Smooth muscle cell (in vitro differentiated cells): Measurements from ENCODE around the gene DPM1. TPM values are rescaled to one million over a fixed set of nuclear protein-coding genes. Genes with fewer than 3 reads are reported as not detected.

Experiments used
- DNase-seq: peaks from one replicate; lab custom pipeline; 2025; ENCODE audit not compliant: unreplicated experiment; lab: John Stamatoyannopoulos, UW
- H2AFZ ChIP-seq: fragments of 200-600 bp; sonication (generic); 2 replicates; pipeline ENCODE4 v1.6.0; 2016; ENCODE audit warnings: antibody characterized with exemption, low read depth, mild to moderate bottlenecking
- H3F3A ChIP-seq: fragments of 200-600 bp; sonication (generic); 2 replicates; pipeline ENCODE4 v1.6.0; 2017; ENCODE audit warnings: antibody characterized with exemption, low read depth
- H3K27ac ChIP-seq: fragments of 200-600 bp; sonication (generic); 2 replicates; pipeline ENCODE4 v1.5.1; 2016; ENCODE audit warnings: low read depth, mild to moderate bottlenecking
- H3K27me3 ChIP-seq: fragments of 200-600 bp; sonication (generic); 2 replicates; pipeline ENCODE4 v1.6.1; 2016; ENCODE audit warnings: low read depth, mild to moderate bottlenecking
- H3K36me3 ChIP-seq: fragments of 200-600 bp; sonication (generic); 2 replicates; pipeline ENCODE4 v1.5.1; 2016; ENCODE audit warnings: low read depth
- H3K4me1 ChIP-seq: fragments of 200-600 bp; sonication (generic); 2 replicates; pipeline ENCODE4 v1.5.1; 2016; ENCODE audit warnings: low read depth
- H3K4me2 ChIP-seq: fragments of 200-600 bp; sonication (generic); 2 replicates; pipeline ENCODE4 v1.6.0; 2016; ENCODE audit warnings: mild to moderate bottlenecking
- H3K4me3 ChIP-seq: fragments of 200-600 bp; sonication (generic); 2 replicates; pipeline ENCODE4 v1.5.1; 2016; ENCODE audit warnings: mild to moderate bottlenecking
- H3K79me2 ChIP-seq: fragments of 200-600 bp; sonication (generic); 2 replicates; pipeline ENCODE4 v1.6.0; 2016; ENCODE audit warnings: low read depth, mild to moderate bottlenecking
- H3K9ac ChIP-seq: fragments of 200-600 bp; sonication (generic); 2 replicates; pipeline ENCODE4 v1.6.0; 2016; ENCODE audit warnings: low read depth
- H3K9me3 ChIP-seq: fragments of 200-600 bp; sonication (generic); replicated peaks from 2 replicates; pipeline ENCODE4 v1.5.1; 2016; ENCODE audit warnings: low read depth
- H4K20me1 ChIP-seq: fragments of 200-600 bp; sonication (generic); 2 replicates; pipeline ENCODE4 v1.6.0; 2016; ENCODE audit warnings: low read depth
- CTCF ChIP-seq: fragments of 200-600 bp; sonication (generic); IDR thresholded peaks from 2 replicates; pipeline ENCODE4 v1.5.1; 2017; ENCODE audit warnings: borderline replicate concordance, mild to moderate bottlenecking, antibody characterized with exemption; ENCODE audit not compliant: insufficient read depth, poor library complexity, severe bottlenecking
- WGBS: methylation state at CpG from one replicate; pipeline ENCODE4 v1.1.7; 2016; ENCODE audit warnings: low lambda C conversion rate; 5-methylcytosine and 5-hydroxymethylcytosine counted together
- polyA plus RNA-seq: library from polyadenylated mRNA; unstranded; fragments of >200 nt; fragmentation: Nextera tagmentation; extraction: Ambion mirVana; gene quantifications from 2 replicates; pipeline ENCODE4 v1.2.1, GENCODE V29; 2016
- total RNA-seq: library from RNA; depleted of rRNA; stranded (reverse); fragments of >200 nt; gene quantifications from 2 replicates; pipeline ENCODE4 v1.2.3, GENCODE V29; 2014

The DPM1 gene
- total and polyA plus RNA-seq, 2 experiments from 2014 or later = 89.1 to 141 TPM

- no peak for DNase-seq
- H2AFZ ChIP-seq = no peak overlapping the region
- WGBS = 90% methylated on average over 8 of the region's 8 CpGs
These were observed 36.4 kb downstream of the DPM1 start for GRCh38 chr20:50921803-50922501.

GRCh38 chr20:50920997-50921396 lies 37.3 kb downstream of the DPM1 start:
- Histone ChIP-seq H3K27ac (peak overlapping the region; percentile 62), H3K79me2 (peaks cover 100% of the 10 kb centered on the region), H3K4me1 (peaks cover 20% of the 10 kb centered on the region), H3K9me3 (no peaks in the 10 kb centered on the region), H2AFZ (no peak overlapping the region), H3K36me3 (no peaks in the 10 kb centered on the region), H4K20me1 (peaks cover 100% of the 10 kb centered on the region), H3K4me2 (no peak overlapping the region), H3K4me3 (no peak overlapping the region), H3F3A (peaks cover 20% of the 10 kb centered on the region), H3K27me3 (no peaks in the 10 kb centered on the region), H3K9ac (peak overlapping the region; percentile 33)
- TF ChIP-seq CTCF = no peak
- DNase-seq = no peak

More at GRCh38 chr20:50921803-50922501, 36.4 kb downstream of the DPM1 start:
- Histone ChIP-seq H3K9ac (peak overlapping the region; percentile 33), H3K27ac (peak overlapping the region; percentile 62), H3K4me2 (no peak overlapping the region), H4K20me1 (peaks cover 100% of the 10 kb centered on the region), H3K27me3 (no peaks in the 10 kb centered on the region), H3K36me3 (no peaks in the 10 kb centered on the region), H3K4me1 (peaks cover 22% of the 10 kb centered on the region), H3K4me3 (no peak overlapping the region), H3K79me2 (peaks cover 100% of the 10 kb centered on the region), H3K9me3 (no peaks in the 10 kb centered on the region), H3F3A (peaks cover 20% of the 10 kb centered on the region)
- TF ChIP-seq CTCF = no peak

DNA sequence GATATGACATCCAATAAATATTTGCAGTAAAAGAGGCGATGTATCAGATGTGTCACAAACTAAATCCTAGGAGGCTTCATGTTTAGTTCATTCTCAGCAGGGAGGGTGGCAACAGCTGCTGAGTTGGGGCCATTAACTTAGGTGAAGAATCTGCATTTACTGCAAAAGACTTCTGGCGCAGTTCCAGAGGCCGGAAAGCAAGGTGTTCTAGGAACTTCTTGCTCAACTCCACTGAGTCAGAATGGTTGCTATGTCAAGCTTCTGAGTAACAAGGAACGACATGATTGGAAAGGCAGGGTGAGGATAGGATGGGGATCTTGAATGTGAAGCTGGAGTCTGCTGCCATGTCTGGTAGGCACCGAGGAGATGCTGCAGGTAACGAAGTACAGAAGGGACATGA lies 38.8 kb downstream of the DPM1 start:
- peaks cover 100% of the 10 kb centered on the region for H3K79me2 ChIP-seq
- 82% methylated on average over 6 of the region's 6 CpGs for WGBS
- H3K9me3 ChIP-seq = no peaks in the 10 kb centered on the region
- no peak overlapping the region for H2AFZ ChIP-seq
- no peak for DNase-seq
- no peak overlapping the region for H3K4me2 ChIP-seq
- peak overlapping the region; percentile 62 for H3K27ac ChIP-seq
- H3K4me1 ChIP-seq = peaks cover 24% of the 10 kb centered on the region
- TF ChIP-seq CTCF = no peak
- no peak overlapping the region for H3K4me3 ChIP-seq
- peaks cover 12% of the 10 kb centered on the region for H3F3A ChIP-seq
- H3K36me3 ChIP-seq = no peaks in the 10 kb centered on the region
- H3K27me3 ChIP-seq = no peaks in the 10 kb centered on the region
- H4K20me1 ChIP-seq = peaks cover 100% of the 10 kb centered on the region
- no peak overlapping the region for H3K9ac ChIP-seq

GRCh38 chr20:50918403-50918802 lies 39.9 kb downstream of the DPM1 start:
- Histone ChIP-seq H3K27ac (peak overlapping the region; percentile 71), H3F3A (peaks cover 15% of the 10 kb centered on the region), H2AFZ (no peak overlapping the region), H3K36me3 (no peaks in the 10 kb centered on the region), H3K9me3 (no peaks in the 10 kb centered on the region), H3K4me3 (no peak overlapping the region), H4K20me1 (peaks cover 100% of the 10 kb centered on the region), H3K79me2 (peaks cover 100% of the 10 kb centered on the region), H3K9ac (no peak overlapping the region), H3K4me2 (no peak overlapping the region), H3K27me3 (no peaks in the 10 kb centered on the region), H3K4me1 (peaks cover 31% of the 10 kb centered on the region)
- DNase-seq = no peak
- TF ChIP-seq CTCF = no peak
- WGBS = 86% methylated on average over 3 of the region's 3 CpGs
